HEK293 (cell line): Measurements from ENCODE around the gene HIBCH.

Source experiments
- CTCF ChIA-PET: fragments of 350-600 bp; formaldehyde crosslinking; extraction: SDS; loops from one replicate; lab custom pipeline; 2021; ENCODE audit warnings: antibody characterized with exemption; lab: Yijun Ruan, JAX
- POLR2A ChIA-PET: fragments of 300-600 bp; formaldehyde crosslinking; extraction: SDS; loops from one replicate; lab custom pipeline; 2020; ENCODE audit warnings: antibody characterized with exemption, inconsistent platforms; lab: Yijun Ruan, JAX
- H3K27ac ChIP-seq: fragments of 200-500 bp; sonication (Bioruptor generic); 2 replicates; pipeline ENCODE4 v1.5.1; 2014; ENCODE audit warnings: low read depth, low read length, control low read depth, inconsistent platforms; ENCODE audit errors: extremely low read depth
- H3K36me3 ChIP-seq, 2 experiments: fragments of 200-500 bp in 1 of 2; sonication (Bioruptor generic) in 1 of 2; 1 replicate in 1 of 2; 2 replicates in 1 of 2; pipeline ENCODE4 v1.5.1; 2014 to 2017; ENCODE audit warnings: inconsistent platforms in 2 of 2, low read length in 2 of 2; ENCODE audit not compliant: control insufficient read depth in 2 of 2, insufficient read depth in 1 of 2
- H3K4me1 ChIP-seq: fragments of 200-500 bp; sonication (Bioruptor generic); 2 replicates; pipeline ENCODE4 v1.5.1; 2014; ENCODE audit warnings: mild to moderate bottlenecking, low read length, inconsistent platforms; ENCODE audit not compliant: control insufficient read depth, insufficient read depth
- H3K4me3 ChIP-seq: 2 replicates; pipeline ENCODE4 v1.5.1; 2011; ENCODE audit warnings: low read depth, mild to moderate bottlenecking, control low read depth, low read length, moderate library complexity
- H3K9me3 ChIP-seq: fragments of 200-500 bp; sonication (Bioruptor generic); 2 replicates; pipeline ENCODE4 v1.5.1; 2014; ENCODE audit warnings: low read depth, low read length, inconsistent platforms; ENCODE audit not compliant: control insufficient read depth, insufficient read depth
- FEZF1 ChIP-seq: fragments of 450-650 bp; formaldehyde crosslinking; IDR thresholded peaks from 2 replicates; pipeline ENCODE4 v1.5.1; 2016; ENCODE audit warnings: missing biosample characterization, missing genetic modification characterization
- GLIS1 ChIP-seq: fragments of 450-650 bp; formaldehyde crosslinking; IDR thresholded peaks from 2 replicates; pipeline ENCODE4 v1.5.1; 2016; ENCODE audit warnings: missing biosample characterization, missing genetic modification characterization
- PATZ1 ChIP-seq: fragments of 450-650 bp; formaldehyde crosslinking; IDR thresholded peaks from 2 replicates; pipeline ENCODE4 v1.5.1; 2016; ENCODE audit warnings: missing biosample characterization, missing genetic modification characterization
- YY1 ChIP-seq: fragments of 450-650 bp; formaldehyde crosslinking; IDR thresholded peaks from 2 replicates; pipeline ENCODE4 v1.5.1; 2018; ENCODE audit warnings: missing biosample characterization, missing genetic modification characterization
- ZBTB26 ChIP-seq: fragments of 450-650 bp; formaldehyde crosslinking; optimal IDR thresholded peaks from 2 replicates; pipeline ENCODE3; 2016; ENCODE audit warnings: missing biosample characterization, mild to moderate bottlenecking, missing genetic modification characterization
- ZIC2 ChIP-seq: fragments of 450-650 bp; formaldehyde crosslinking; IDR thresholded peaks from 2 replicates; pipeline ENCODE4 v1.5.1; 2016; ENCODE audit warnings: missing biosample characterization, missing genetic modification characterization
- ZNF292 ChIP-seq: fragments of 450-650 bp; formaldehyde crosslinking; IDR thresholded peaks from 2 replicates; pipeline ENCODE4 v1.5.1; 2016; ENCODE audit warnings: low read depth, missing biosample characterization, missing genetic modification characterization, borderline replicate concordance
- ZNF362 ChIP-seq: fragments of 450-650 bp; formaldehyde crosslinking; IDR thresholded peaks from 2 replicates; pipeline ENCODE4 v1.5.1; 2016; ENCODE audit warnings: missing biosample characterization, missing genetic modification characterization
- ZNF580 ChIP-seq: fragments of 450-650 bp; formaldehyde crosslinking; IDR thresholded peaks from 2 replicates; pipeline ENCODE4 v1.5.1; 2016; ENCODE audit warnings: missing biosample characterization, missing genetic modification characterization
- ZNF837 ChIP-seq: fragments of 450-650 bp; formaldehyde crosslinking; IDR thresholded peaks from 2 replicates; pipeline ENCODE4 v1.5.1; 2016; ENCODE audit warnings: missing biosample characterization, missing genetic modification characterization
- ZSCAN18 ChIP-seq: fragments of 450-650 bp; formaldehyde crosslinking; IDR thresholded peaks from 2 replicates; pipeline ENCODE4 v1.5.1; 2016; ENCODE audit warnings: missing biosample characterization, missing genetic modification characterization
- ZSCAN5A ChIP-seq: fragments of 450-650 bp; formaldehyde crosslinking; IDR thresholded peaks from 2 replicates; pipeline ENCODE4 v1.5.1; 2016; ENCODE audit warnings: missing biosample characterization, missing genetic modification characterization

The HIBCH gene

GRCh38 chr2:190352668-190353536 is 33.3 kb upstream of the HIBCH start:
- Histone ChIP-seq H3K4me3 (no peak overlapping the region), H3K9me3 (no peaks in the 10 kb centered on the region), H3K4me1 (no peaks in the 10 kb centered on the region), H3K27ac (no peak overlapping the region), H3K36me3 (no peaks in the 10 kb centered on the region)
- POLR2A ChIA-PET = no interaction called here
- no peak for TF ChIP-seq FEZF1 (tag by site-specific recombination)
- no peak for TF ChIP-seq ZNF837 (tag by site-specific recombination)
- TF ChIP-seq ZSCAN5A = no peak
- no peak for TF ChIP-seq ZNF362 (tag by site-specific recombination)
- no peak for TF ChIP-seq ZNF580
- CTCF ChIA-PET = interaction anchor here (1.7 kb wide), 1 partner anchor 9 kb away, joined by 6 read pairs; no protein-coding TSS in a partner anchor

- H3K27ac ChIP-seq = no peak overlapping the region
- no peaks in the 10 kb centered on the region for H3K9me3 ChIP-seq
- TF ChIP-seq YY1 (tag by site-specific recombination) (no peak), ZIC2 (no peak), ZBTB26 (tag by site-specific recombination) (no peak)
- peaks cover 0 to under 1% of the 10 kb centered on the region in 2 experiments; a peak in 1 of 3 replicates for H3K36me3 ChIP-seq
- ChIA-PET POLR2A (interaction anchor here (0.6 kb wide), 1 partner anchor 342 kb away, joined by 3 read pairs; no protein-coding TSS in a partner anchor), CTCF (no interaction called here)
- no peaks in the 10 kb centered on the region for H3K4me1 ChIP-seq
- H3K4me3 ChIP-seq = no peak overlapping the region
Observed at GRCh38 chr2:190351955-190352354, 32.3 kb upstream of the HIBCH start.

GRCh38 chr2:190350371-190350770 is 30.7 kb upstream of the HIBCH start:
- CTCF ChIA-PET = interaction anchor here (0.5 to 0.9 kb wide), 2 partner anchors 117 to 1839 kb away, joined by 3 to 7 read pairs; no protein-coding TSS in a partner anchor
- H3K4me1 ChIP-seq = no peaks in the 10 kb centered on the region
- H3K9me3 ChIP-seq = no peaks in the 10 kb centered on the region
- POLR2A ChIA-PET = no interaction called here
- H3K4me3 ChIP-seq = no peak overlapping the region
- no peak overlapping the region for H3K27ac ChIP-seq
- TF ChIP-seq ZSCAN18 (tag by site-specific recombination) (no peak), PATZ1 (tag by site-specific recombination) (no peak), ZNF292 (tag by site-specific recombination) (no peak), GLIS1 (tag by site-specific recombination) (no peak)
- H3K36me3 ChIP-seq = peaks cover 0 to 6% of the 10 kb centered on the region in 2 experiments; a peak in 1 of 3 replicates
